ENCODE results near the gene TMA7. TPM values are rescaled to one million over a fixed set of nuclear protein-coding genes. Genes with fewer than 3 reads are reported as not detected.

The TMA7 gene
- total and polyA plus RNA-seq, 4 donors = 75.2 to 241 (median 113) TPM

- WGBS = 91% methylated on average over 31 of the region's 31 CpGs
- Histone ChIP-seq H3K27me3 (ENCODE audit: control insufficient read depth in 4 of 4, insufficient read depth in 4 of 4, low read length in 3 of 4) (no peaks in the 10 kb centered on the region), H3K4me1 (ENCODE audit: control insufficient read depth in 4 of 4, insufficient read depth in 4 of 4, low read length in 3 of 4) (no peaks in the 10 kb centered on the region), H3K9ac (ENCODE audit: low read depth in 1 of 2, low read length in 2 of 2) (no peak overlapping the region), H3K36me3 (ENCODE audit: control insufficient read depth in 4 of 4, insufficient read depth in 3 of 4, low read depth in 1 of 4, low read length in 3 of 4) (peaks cover 30 to 97% (median 48%) of the 10 kb centered on the region in 4 donors), H3K27ac (ENCODE audit: low read depth in 1 of 2, low read length in 2 of 2) (no peak overlapping the region), H3K4me3 (ENCODE audit: low read depth in 1 of 3, low read length in 3 of 3) (no peak overlapping the region), H3K9me3 (ENCODE audit: control insufficient read depth in 4 of 4, low read length in 3 of 4) (no peaks in the 10 kb centered on the region)
- TF ChIP-seq FOXA1 (IDR thresholded peaks at IDR 0.05) = no peak
- TF ChIP-seq YY1 (IDR thresholded peaks at IDR 0.05) = no peak
- TF ChIP-seq HNF4G (IDR thresholded peaks at IDR 0.05) = no peak
- no peak for TF ChIP-seq NR2F2 (IDR thresholded peaks at IDR 0.05)
- TF ChIP-seq RAD21 (IDR thresholded peaks at IDR 0.05) = no peak
- TF ChIP-seq, protein P1, sequence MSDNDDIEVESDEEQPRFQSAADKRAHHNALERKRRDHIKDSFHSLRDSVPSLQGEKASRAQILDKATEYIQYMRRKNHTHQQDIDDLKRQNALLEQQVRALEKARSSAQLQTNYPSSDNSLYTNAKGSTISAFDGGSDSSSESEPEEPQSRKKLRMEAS (IDR thresholded peaks at IDR 0.05) = no peak
- TF ChIP-seq TAF1 (conservative IDR thresholded peaks at IDR 0.05) = no peak
- no peak for TF ChIP-seq RXRA (IDR thresholded peaks at IDR 0.05)
- TF ChIP-seq, protein P2, sequence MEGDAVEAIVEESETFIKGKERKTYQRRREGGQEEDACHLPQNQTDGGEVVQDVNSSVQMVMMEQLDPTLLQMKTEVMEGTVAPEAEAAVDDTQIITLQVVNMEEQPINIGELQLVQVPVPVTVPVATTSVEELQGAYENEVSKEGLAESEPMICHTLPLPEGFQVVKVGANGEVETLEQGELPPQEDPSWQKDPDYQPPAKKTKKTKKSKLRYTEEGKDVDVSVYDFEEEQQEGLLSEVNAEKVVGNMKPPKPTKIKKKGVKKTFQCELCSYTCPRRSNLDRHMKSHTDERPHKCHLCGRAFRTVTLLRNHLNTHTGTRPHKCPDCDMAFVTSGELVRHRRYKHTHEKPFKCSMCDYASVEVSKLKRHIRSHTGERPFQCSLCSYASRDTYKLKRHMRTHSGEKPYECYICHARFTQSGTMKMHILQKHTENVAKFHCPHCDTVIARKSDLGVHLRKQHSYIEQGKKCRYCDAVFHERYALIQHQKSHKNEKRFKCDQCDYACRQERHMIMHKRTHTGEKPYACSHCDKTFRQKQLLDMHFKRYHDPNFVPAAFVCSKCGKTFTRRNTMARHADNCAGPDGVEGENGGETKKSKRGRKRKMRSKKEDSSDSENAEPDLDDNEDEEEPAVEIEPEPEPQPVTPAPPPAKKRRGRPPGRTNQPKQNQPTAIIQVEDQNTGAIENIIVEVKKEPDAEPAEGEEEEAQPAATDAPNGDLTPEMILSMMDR (IDR thresholded peaks at IDR 0.05; ENCODE audit: low read depth, low read length, missing input control) = no peak
- TF ChIP-seq, protein P3, sequence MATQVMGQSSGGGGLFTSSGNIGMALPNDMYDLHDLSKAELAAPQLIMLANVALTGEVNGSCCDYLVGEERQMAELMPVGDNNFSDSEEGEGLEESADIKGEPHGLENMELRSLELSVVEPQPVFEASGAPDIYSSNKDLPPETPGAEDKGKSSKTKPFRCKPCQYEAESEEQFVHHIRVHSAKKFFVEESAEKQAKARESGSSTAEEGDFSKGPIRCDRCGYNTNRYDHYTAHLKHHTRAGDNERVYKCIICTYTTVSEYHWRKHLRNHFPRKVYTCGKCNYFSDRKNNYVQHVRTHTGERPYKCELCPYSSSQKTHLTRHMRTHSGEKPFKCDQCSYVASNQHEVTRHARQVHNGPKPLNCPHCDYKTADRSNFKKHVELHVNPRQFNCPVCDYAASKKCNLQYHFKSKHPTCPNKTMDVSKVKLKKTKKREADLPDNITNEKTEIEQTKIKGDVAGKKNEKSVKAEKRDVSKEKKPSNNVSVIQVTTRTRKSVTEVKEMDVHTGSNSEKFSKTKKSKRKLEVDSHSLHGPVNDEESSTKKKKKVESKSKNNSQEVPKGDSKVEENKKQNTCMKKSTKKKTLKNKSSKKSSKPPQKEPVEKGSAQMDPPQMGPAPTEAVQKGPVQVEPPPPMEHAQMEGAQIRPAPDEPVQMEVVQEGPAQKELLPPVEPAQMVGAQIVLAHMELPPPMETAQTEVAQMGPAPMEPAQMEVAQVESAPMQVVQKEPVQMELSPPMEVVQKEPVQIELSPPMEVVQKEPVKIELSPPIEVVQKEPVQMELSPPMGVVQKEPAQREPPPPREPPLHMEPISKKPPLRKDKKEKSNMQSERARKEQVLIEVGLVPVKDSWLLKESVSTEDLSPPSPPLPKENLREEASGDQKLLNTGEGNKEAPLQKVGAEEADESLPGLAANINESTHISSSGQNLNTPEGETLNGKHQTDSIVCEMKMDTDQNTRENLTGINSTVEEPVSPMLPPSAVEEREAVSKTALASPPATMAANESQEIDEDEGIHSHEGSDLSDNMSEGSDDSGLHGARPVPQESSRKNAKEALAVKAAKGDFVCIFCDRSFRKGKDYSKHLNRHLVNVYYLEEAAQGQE (IDR thresholded peaks at IDR 0.05) = no peak
- no peak for TF ChIP-seq SP1 (IDR thresholded peaks at IDR 0.05)
- TF ChIP-seq EGR1 (IDR thresholded peaks at IDR 0.05; ENCODE audit: low read depth in 2 of 2) = no peak
- TF ChIP-seq FOXA2 (IDR thresholded peaks at IDR 0.05) = no peak
- TF ChIP-seq ZBTB33 (IDR thresholded peaks at IDR 0.05) = no peak
- no peak for TF ChIP-seq JUND (IDR thresholded peaks at IDR 0.05)
- no peak for TF ChIP-seq ATF3 (IDR thresholded peaks at IDR 0.05)
- no peak for TF ChIP-seq HNF4A (conservative IDR thresholded peaks at IDR 0.05)
- TF ChIP-seq GABPA (IDR thresholded peaks at IDR 0.05 in 1 of 2, conservative IDR thresholded peaks at IDR 0.05 in 1 of 2) = no peak
- no peak for DNase-seq (ENCODE audit: low spot score)
Measured at GRCh38 chr3:48409291-48410201, 30.5 kb upstream of the TMA7 start.

All from liver (tissue), 9 donors.